H9 (cell line): ENCODE data around the gene COQ7. TPM values are rescaled to one million over a fixed set of nuclear protein-coding genes. Genes with fewer than 3 reads are reported as not detected.

ENCODE experiments used
- DNase-seq: peaks from one replicate; pipeline ENCODE4 v3.0.0-alpha.2; 2017
- H2AFZ ChIP-seq: one replicate; pipeline ENCODE4 v1.6.1; 2013; ENCODE audit warnings: mild to moderate bottlenecking, low read length, control low read depth, moderate library complexity
- H2AK5ac ChIP-seq: 2 replicates; pipeline ENCODE4 v1.6.1; 2013; ENCODE audit warnings: low read length, control low read depth, mixed read lengths; ENCODE audit not compliant: insufficient read length
- H2BK120ac ChIP-seq: one replicate; pipeline ENCODE4 v1.6.1; 2013; ENCODE audit warnings: low read depth, mild to moderate bottlenecking, low read length, control low read depth, inconsistent platforms; ENCODE audit not compliant: poor library complexity, severe bottlenecking
- H2BK12ac ChIP-seq: 2 replicates; pipeline ENCODE4 v1.6.1; 2013; ENCODE audit warnings: low read length, control low read depth, mixed read lengths, low read depth; ENCODE audit not compliant: insufficient read length
- H2BK15ac ChIP-seq: 2 replicates; pipeline ENCODE4 v1.6.1; 2013; ENCODE audit warnings: low read depth, low read length, control low read depth
- H2BK20ac ChIP-seq: one replicate; pipeline ENCODE4 v1.6.1; 2013; ENCODE audit warnings: low read depth, mild to moderate bottlenecking, low read length, control low read depth, inconsistent platforms; ENCODE audit not compliant: poor library complexity, severe bottlenecking
- H2BK5ac ChIP-seq: 2 replicates; pipeline ENCODE4 v1.6.1; 2013; ENCODE audit warnings: low read length, control low read depth, mixed read lengths; ENCODE audit not compliant: insufficient read length
- H3K14ac ChIP-seq: 2 replicates; pipeline ENCODE4 v1.6.1; 2013; ENCODE audit warnings: low read length, control low read depth; ENCODE audit not compliant: insufficient read depth
- H3K18ac ChIP-seq: 2 replicates; pipeline ENCODE4 v1.6.1; 2013; ENCODE audit warnings: low read depth, mild to moderate bottlenecking, mixed read lengths, low read length, control low read depth; ENCODE audit not compliant: insufficient read length
- H3K23ac ChIP-seq: 2 replicates; pipeline ENCODE4 v1.6.1; 2013; ENCODE audit warnings: low read length, control low read depth, mixed read lengths, low read depth; ENCODE audit not compliant: insufficient read length
- H3K23me2 ChIP-seq: 2 replicates; pipeline ENCODE4 v1.6.1; 2013; ENCODE audit warnings: low read depth, mild to moderate bottlenecking, mixed read lengths, low read length, control low read depth; ENCODE audit not compliant: insufficient read length, poor library complexity, severe bottlenecking
- H3K27ac ChIP-seq: 2 replicates; pipeline ENCODE4 v1.5.1; 2013; ENCODE audit warnings: low read length, control low read depth, mixed read lengths, low read depth; ENCODE audit not compliant: insufficient read length
- H3K27me3 ChIP-seq: 2 replicates; pipeline ENCODE4 v1.6.1; 2013; ENCODE audit warnings: low read length, control low read depth, inconsistent platforms; ENCODE audit not compliant: insufficient read depth
- H3K4ac ChIP-seq: 2 replicates; pipeline ENCODE4 v1.6.1; 2013; ENCODE audit warnings: low read depth, mild to moderate bottlenecking, control low read depth, inconsistent platforms, low read length, moderate library complexity
- H3K4me1 ChIP-seq: 2 replicates; pipeline ENCODE4 v1.6.1; 2013; ENCODE audit warnings: low read length, control low read depth, inconsistent platforms; ENCODE audit not compliant: insufficient read depth
- H3K4me2 ChIP-seq: 2 replicates; pipeline ENCODE4 v1.6.1; 2013; ENCODE audit warnings: low read length, control low read depth, mixed read lengths; ENCODE audit not compliant: insufficient read length, insufficient read depth
- H3K56ac ChIP-seq: 2 replicates; pipeline ENCODE4 v1.6.1; 2013; ENCODE audit warnings: low read depth, mild to moderate bottlenecking, mixed read lengths, low read length, control low read depth; ENCODE audit not compliant: insufficient read length
- H3K79me1 ChIP-seq: 2 replicates; pipeline ENCODE4 v1.6.1; 2013; ENCODE audit warnings: low read depth, mild to moderate bottlenecking, moderate library complexity, low read length, control low read depth, inconsistent platforms; ENCODE audit not compliant: insufficient read depth, poor library complexity, severe bottlenecking
- H3K79me2 ChIP-seq: 2 replicates; pipeline ENCODE4 v1.6.1; 2013; ENCODE audit warnings: low read length, control low read depth, inconsistent platforms; ENCODE audit not compliant: insufficient read depth
- H3K9ac ChIP-seq: 2 replicates; pipeline ENCODE4 v1.6.1; 2013; ENCODE audit warnings: low read length, control low read depth, mixed read lengths; ENCODE audit not compliant: insufficient read length; ENCODE audit errors: extremely low read depth
- H3K9me3 ChIP-seq: one replicate; pipeline ENCODE4 v1.6.1; 2013; ENCODE audit warnings: low read depth, low read length, inconsistent platforms; ENCODE audit not compliant: control insufficient read depth
- H3T11ph ChIP-seq: one replicate; pipeline ENCODE4 v1.6.1; 2013; ENCODE audit warnings: mild to moderate bottlenecking, low read length, control low read depth, inconsistent platforms
- H4K20me1 ChIP-seq: one replicate; pipeline ENCODE4 v1.6.1; 2013; ENCODE audit not compliant: control insufficient read depth, insufficient read length, insufficient read depth
- H4K5ac ChIP-seq: 2 replicates; pipeline ENCODE4 v1.6.1; 2013; ENCODE audit warnings: low read depth, mild to moderate bottlenecking, mixed read lengths, low read length, control low read depth; ENCODE audit not compliant: insufficient read length
- H4K8ac ChIP-seq: replicated peaks from 2 replicates; pipeline ENCODE4 v1.6.1; 2013; ENCODE audit warnings: low read length, control low read depth, mixed read lengths, low read depth; ENCODE audit not compliant: insufficient read length
- H4K91ac ChIP-seq: 2 replicates; pipeline ENCODE4 v1.6.1; 2013; ENCODE audit warnings: low read depth, mild to moderate bottlenecking, moderate library complexity, mixed read lengths, low read length, control low read depth; ENCODE audit not compliant: insufficient read length
- H3K27ac Mint-ChIP-seq, 3 experiments: 2 replicates in 2 of 3; 3 replicates in 1 of 3; pipeline ENCODE4 v1.8.0; 2020 to 2021; ENCODE audit warnings: mixed read lengths in 3 of 3, mild to moderate bottlenecking in 1 of 3, moderate library complexity in 1 of 3
- H3K27me3 Mint-ChIP-seq: 2 replicates; pipeline ENCODE4 v1.8.0; 2021; ENCODE audit warnings: low read depth, mild to moderate bottlenecking, moderate library complexity, mixed read lengths
- H3K36me3 Mint-ChIP-seq, 3 experiments: 2 replicates in 2 of 3; 3 replicates in 1 of 3; pipeline ENCODE4 v1.8.0; 2020 to 2021; ENCODE audit warnings: low read depth in 3 of 3, mixed read lengths in 3 of 3; ENCODE audit not compliant: insufficient read depth in 1 of 3
- H3K4me1 Mint-ChIP-seq, 2 experiments: 2 replicates each; pipeline ENCODE4 v1.8.0; 2020; ENCODE audit warnings: mixed read lengths in 2 of 2
- H3K4me3 Mint-ChIP-seq, 2 experiments: 2 replicates in 1 of 2; 3 replicates in 1 of 2; pipeline ENCODE4 v1.8.0; 2020 to 2021; ENCODE audit warnings: mild to moderate bottlenecking in 2 of 2, mixed read lengths in 2 of 2, moderate library complexity in 1 of 2
- H3K9me3 Mint-ChIP-seq, 2 experiments: 2 replicates in 1 of 2; 3 replicates in 1 of 2; pipeline ENCODE4 v1.8.0; 2020; ENCODE audit warnings: mild to moderate bottlenecking in 2 of 2, mixed read lengths in 2 of 2, moderate library complexity in 1 of 2
- CTCF ChIP-seq: fragments of 200-600 bp; sonication (generic); conservative IDR thresholded peaks from 3 replicates; pipeline ENCODE4 v1.8.0; 2021; ENCODE audit warnings: antibody characterized with exemption, mild to moderate bottlenecking
- WGBS: extraction: QIAGEN DNeasy Blood & Tissue Kit; methylation state at CpG from one replicate; pipeline ENCODE4 v1.1.7; 2013; ENCODE audit warnings: missing lambda C conversion rate, low lambda C conversion rate, mixed read lengths; ENCODE audit not compliant: insufficient read length; ENCODE audit errors: extremely low coverage; 5-methylcytosine and 5-hydroxymethylcytosine counted together
- total RNA-seq: library from RNA; stranded (reverse); gene quantifications from 2 replicates; pipeline ENCODE4 v1.2.1, GENCODE V29; 2021

Gene COQ7
- total RNA-seq, 1 experiment from 2014 or later: 29.6 TPM

GRCh38 chr16:19073863-19074262 lies 6.4 kb downstream of the COQ7 start:
- H2BK20ac ChIP-seq: no peak overlapping the region

More at GRCh38 chr16:19073863-19074262, 6.4 kb downstream of the COQ7 start:
- H4K91ac ChIP-seq: no peak overlapping the region
- H3K23me2 ChIP-seq: no peaks in the 10 kb centered on the region
- H3K18ac ChIP-seq: no peak overlapping the region
- H3K79me1 ChIP-seq: no peaks in the 10 kb centered on the region
- no peaks in the 10 kb centered on the region for H3K9me3 Mint-ChIP-seq
- H2BK5ac ChIP-seq: no peak overlapping the region
- H4K20me1 ChIP-seq: no peaks in the 10 kb centered on the region
- no peak overlapping the region for H2AK5ac ChIP-seq
- no peak for DNase-seq
- no peak overlapping the region for H4K8ac ChIP-seq
- H3K4ac ChIP-seq: no peak overlapping the region
- no peak overlapping the region for H2BK12ac ChIP-seq
- H2AFZ ChIP-seq: no peak overlapping the region
- no peak overlapping the region for H3T11ph ChIP-seq
- H3K9me3 ChIP-seq: no peaks in the 10 kb centered on the region
- H3K27ac ChIP-seq: no peak overlapping the region
- H4K5ac ChIP-seq: no peak overlapping the region
- H3K4me1 Mint-ChIP-seq: peaks cover 0 to 4% of the 10 kb centered on the region in 2 experiments; a peak in 2 of 4 replicates
- no peaks in the 10 kb centered on the region for H3K27me3 Mint-ChIP-seq
- no peak overlapping the region for H2BK120ac ChIP-seq
- H3K4me1 ChIP-seq: no peaks in the 10 kb centered on the region
- no peak overlapping the region for H2BK15ac ChIP-seq
- no peak overlapping the region for H3K4me3 Mint-ChIP-seq
- H3K4me2 ChIP-seq: no peak overlapping the region
- H3K36me3 Mint-ChIP-seq: peaks cover 4 to 46% (median 33%) of the 10 kb centered on the region in 3 experiments; a peak in 6 of 7 replicates
- no peak overlapping the region for H3K9ac ChIP-seq
- H3K27me3 ChIP-seq: no peaks in the 10 kb centered on the region
- no peak overlapping the region for H3K56ac ChIP-seq
- no CpG with 5 or more reads among the region's 7 CpGs for WGBS
- H3K27ac Mint-ChIP-seq: no peak overlapping the region
- H3K14ac ChIP-seq: no peak overlapping the region
- H3K23ac ChIP-seq: no peak overlapping the region
- no peak for TF ChIP-seq CTCF
- H3K79me2 ChIP-seq: no peaks in the 10 kb centered on the region
